Epithelial cell of proximal tubule (primary cell): ENCODE measurements around the gene CCDC57. TPM values are rescaled to one million over a fixed set of nuclear protein-coding genes. Genes with fewer than 3 reads are reported as not detected.
"Not testable (repeated sequence)": the region's sequence is repeated elsewhere in the genome, so short reads cannot be mapped to it uniquely, and the experiment has no call there.

Experiments
- DNase-seq: peaks from one replicate; pipeline ENCODE4 v3.0.0-alpha.2; 2011; ENCODE audit warnings: low read depth
- H3K4me3 ChIP-seq: 2 replicates; pipeline ENCODE4 v1.5.1; 2011; ENCODE audit warnings: low read depth, mild to moderate bottlenecking, low read length
- total RNA-seq: library from RNA; depleted of rRNA; stranded (reverse); fragments of >200 nt; gene quantifications from 2 replicates; pipeline ENCODE4 v1.2.3, GENCODE V29; 2015
- TF ChIP-seq, protein P1 (sequence below): conservative IDR thresholded peaks from 2 replicates; pipeline ENCODE4 v1.5.1; 2012; ENCODE audit warnings: low read depth, mild to moderate bottlenecking, low read length

The CCDC57 gene
- total RNA-seq, 1 donor from 2014 or later: 10.8 TPM

DNA sequence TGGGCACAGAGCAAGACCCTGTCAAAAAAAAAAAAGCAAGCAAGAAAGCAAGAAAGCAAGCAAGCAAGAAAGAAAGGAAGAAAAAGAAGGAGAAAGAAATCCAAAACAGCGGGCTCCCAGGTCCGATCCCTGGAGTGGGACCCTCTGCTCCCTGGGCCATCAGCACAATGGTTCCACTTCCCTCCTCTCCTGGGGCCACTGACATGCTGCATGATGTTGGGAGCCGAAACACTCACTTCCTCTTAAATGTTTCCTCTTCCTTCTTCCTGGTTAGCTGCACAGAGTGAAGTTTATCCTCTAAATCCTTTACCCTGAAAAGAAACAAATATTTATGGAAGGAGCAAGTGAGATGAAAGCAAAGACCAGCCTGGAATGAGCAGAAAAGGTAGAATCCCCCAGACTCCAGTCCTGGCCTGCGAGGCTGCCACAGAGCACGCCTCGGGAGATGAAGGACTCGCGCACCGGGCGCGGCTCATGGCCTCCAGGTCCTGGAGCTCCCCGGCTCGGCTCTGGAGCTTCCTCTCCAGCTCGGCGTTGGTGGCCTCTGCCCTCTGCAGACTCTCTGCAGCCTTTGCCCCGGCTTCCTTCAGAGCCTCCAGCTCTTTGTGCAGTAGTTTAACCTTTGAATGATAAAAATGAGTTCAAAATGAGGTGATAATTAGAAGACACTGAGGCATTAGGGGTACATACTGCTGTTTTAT, 19.0 kb downstream of the CCDC57 start:
- TF ChIP-seq, protein P1, sequence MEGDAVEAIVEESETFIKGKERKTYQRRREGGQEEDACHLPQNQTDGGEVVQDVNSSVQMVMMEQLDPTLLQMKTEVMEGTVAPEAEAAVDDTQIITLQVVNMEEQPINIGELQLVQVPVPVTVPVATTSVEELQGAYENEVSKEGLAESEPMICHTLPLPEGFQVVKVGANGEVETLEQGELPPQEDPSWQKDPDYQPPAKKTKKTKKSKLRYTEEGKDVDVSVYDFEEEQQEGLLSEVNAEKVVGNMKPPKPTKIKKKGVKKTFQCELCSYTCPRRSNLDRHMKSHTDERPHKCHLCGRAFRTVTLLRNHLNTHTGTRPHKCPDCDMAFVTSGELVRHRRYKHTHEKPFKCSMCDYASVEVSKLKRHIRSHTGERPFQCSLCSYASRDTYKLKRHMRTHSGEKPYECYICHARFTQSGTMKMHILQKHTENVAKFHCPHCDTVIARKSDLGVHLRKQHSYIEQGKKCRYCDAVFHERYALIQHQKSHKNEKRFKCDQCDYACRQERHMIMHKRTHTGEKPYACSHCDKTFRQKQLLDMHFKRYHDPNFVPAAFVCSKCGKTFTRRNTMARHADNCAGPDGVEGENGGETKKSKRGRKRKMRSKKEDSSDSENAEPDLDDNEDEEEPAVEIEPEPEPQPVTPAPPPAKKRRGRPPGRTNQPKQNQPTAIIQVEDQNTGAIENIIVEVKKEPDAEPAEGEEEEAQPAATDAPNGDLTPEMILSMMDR: no peak
- no peak overlapping the region for H3K4me3 ChIP-seq
- no peak for DNase-seq

DNA sequence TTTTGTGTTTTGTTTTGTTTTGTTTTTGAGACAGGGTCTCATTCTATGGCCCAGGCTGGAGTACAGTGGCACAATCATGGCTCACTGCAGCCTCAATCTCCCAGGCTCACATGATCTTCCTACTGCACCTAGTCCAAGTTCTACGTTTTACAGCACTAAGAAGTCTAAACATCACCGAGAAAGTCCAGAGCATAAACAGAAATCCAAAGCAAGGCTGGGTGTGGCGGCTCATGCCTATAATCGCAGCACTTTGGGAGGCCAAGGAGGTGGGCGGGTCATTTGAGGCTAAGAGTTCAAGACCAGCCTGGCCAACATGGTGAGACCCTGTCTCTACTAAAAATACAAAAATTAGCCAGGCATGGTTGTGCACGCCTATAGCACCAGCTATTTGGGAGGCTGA, 19.6 kb downstream of the CCDC57 start:
- DNase-seq, H3K4me3 ChIP-seq: not testable (repeated sequence)

DNA sequence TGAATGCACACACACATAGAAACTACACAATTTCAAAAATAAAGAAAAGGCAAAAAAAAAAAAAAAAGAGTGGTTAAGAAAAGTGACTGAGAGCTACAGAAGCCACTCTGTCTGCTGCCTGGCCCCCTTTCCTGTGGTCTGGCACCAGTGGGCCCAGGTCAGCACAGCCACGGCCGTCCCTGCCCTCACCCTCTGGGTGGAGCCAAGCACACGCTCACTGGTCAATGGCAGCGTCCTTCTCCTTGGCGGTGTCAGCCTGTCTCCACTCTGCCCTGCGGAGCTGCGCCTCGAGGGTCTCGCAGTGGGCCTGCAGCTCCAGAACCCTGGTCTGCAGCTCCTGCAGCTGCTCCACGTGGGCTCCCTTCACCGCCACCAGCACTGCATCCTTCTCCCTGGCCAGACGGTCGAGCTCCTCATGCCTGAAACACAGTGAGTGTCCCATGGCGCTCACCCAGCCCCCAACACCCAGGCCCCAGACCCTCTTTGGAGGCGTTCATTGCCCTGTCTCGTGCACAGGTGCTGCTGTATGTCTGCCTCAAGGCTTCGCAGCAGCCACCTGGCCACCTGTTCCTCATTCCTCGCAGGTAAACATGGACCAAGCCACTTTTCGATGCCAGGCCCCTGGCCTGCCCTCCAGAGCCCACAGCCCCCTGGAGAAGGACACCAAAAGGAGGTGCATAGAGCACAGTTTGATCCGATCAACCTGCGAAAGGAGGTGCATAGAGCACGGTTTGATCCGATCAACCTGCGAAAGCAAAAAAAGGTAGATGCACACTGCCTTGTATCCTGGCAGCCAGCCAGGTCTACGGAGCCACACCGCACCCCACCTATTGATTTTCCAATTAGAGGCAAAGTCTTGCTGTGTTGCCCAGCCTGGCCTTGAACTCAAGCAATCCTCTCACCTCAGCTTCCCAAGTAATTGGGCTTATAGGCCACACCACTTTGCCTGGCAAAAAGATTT, 24.4 kb downstream of the CCDC57 start:
- TF ChIP-seq, protein P1: no peak
- H3K4me3 ChIP-seq: no peak overlapping the region
- no peak for DNase-seq

DNA sequence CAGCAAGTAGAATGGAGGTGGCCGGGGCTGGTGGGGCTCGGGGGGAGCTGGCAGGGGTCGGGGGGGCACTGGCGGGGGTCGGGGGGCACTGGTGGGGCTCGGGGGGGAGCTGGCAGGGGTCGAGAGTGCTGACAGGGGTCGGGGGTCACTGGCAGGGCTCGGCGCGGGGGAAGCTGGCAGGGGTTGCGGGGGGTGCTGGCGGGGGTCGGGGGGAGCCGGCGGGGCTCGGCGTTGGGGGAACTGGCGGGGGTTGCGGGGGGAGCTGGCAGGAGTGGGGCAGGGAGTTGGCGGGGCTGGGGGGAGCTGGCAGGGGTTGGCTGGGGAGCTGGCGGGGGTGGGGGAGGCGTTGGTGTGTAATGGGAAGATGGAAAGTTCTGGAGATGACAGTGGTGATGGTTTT, 25.1 kb downstream of the CCDC57 start:
- DNase-seq: no peak
- TF ChIP-seq, protein P1: no peak
- H3K4me3 ChIP-seq: no peak overlapping the region

DNA sequence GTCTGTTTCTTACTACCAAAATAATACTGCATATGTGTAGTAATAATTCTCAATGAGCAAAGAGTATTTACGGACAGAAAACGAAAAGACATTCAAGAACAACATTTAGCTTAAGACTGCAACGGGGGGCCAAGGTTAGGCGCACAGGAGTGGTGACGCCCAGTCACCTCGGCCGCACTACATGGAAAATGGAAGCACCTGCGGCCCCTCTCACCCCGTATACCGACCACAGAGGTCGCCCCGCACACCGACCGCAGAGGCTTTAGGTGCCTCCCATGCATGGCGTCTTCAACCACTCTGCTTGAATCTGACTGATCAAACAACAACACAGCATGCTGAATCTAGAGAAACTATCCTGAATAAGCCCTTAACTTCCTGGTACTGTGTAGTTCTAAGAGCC, 26.4 kb downstream of the CCDC57 start:
- H3K4me3 ChIP-seq: no peak overlapping the region
- DNase-seq: no peak
- TF ChIP-seq, protein P1: no peak

DNA sequence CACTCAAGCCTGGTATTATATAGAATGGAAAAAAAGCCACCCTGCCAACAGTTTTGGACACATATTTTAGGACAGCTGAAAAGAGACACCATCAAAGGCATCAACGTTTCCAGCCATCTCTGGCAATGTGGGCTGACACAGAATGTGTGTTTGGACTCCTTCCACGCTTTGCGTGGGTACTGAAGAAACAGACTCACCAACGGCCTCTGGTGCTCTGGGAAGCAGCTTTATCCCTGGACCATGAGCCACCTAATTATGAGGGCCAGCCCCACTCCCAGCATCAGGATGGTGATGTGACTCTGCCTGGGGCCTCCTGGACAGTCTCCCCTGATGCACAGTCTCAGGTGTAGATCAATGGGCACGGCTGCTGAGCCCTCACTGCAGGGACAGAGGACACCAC, 27.9 kb downstream of the CCDC57 start:
- TF ChIP-seq, protein P1: no peak
- no peak for DNase-seq
- no peak overlapping the region for H3K4me3 ChIP-seq

DNA sequence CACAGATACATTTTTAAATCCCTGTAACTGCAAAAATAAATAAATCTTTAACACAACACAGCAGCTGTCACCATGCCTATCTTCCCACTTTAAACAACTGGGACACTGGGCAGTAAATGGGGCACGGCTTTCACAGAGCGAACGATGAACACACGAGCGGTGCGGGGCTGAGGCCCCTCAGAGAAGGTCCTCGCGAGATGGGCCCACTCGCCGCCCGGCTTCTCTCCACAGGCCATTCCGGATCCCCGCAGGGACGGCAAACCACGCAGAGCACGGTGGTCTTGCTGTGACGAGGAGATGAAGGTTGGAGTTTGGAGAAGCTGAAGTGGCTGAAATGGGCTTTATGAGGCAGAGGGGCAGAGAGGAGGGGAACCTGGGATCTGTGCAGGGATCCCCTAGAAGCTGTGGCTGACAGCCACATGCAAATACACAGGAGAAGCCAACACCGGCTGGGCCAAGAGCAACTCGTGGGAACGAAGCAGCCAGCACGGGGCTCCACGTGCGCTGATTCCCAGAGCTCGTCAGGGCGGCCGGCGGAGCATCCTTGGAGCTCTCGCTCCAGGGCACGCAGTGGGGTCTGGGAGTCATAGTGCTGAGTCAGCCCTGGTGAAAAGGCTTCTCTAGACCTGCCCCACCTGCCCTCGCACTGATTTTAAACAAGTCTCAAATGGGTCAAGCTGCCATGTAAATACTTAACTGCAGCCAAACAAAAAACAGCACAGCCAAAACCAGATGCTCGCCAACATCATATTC, 31.7 kb downstream of the CCDC57 start:
- TF ChIP-seq, protein P1: no peak
- DNase-seq: no peak
- no peak overlapping the region for H3K4me3 ChIP-seq
